GM19240 (cell line): Measurements from ENCODE around the gene STIMATE.

Experiments
- DNase-seq: peaks from one replicate; pipeline ENCODE4 v3.0.0; 2011; ENCODE audit warnings: low spot score; ENCODE audit not compliant: insufficient read length

The STIMATE gene

DNA sequence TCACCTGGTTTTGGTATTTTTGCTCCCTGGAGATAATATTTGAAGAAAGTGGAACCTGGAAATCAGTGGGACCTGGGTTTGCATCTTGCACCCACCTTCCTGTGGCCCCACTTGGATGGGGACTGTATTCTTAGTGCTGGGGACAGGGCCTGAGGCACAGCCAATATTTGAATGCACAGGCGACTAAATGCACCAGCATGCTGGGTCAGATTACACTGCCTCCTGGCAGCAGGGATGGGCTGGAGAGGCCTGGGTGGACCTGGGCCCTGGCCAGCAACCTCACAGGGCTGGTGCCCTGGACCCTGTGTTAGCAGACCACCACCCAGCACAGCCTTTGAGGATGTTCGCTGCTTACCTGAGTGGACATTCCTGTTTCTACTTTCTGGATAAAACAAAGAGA is 77.4 kb downstream of the STIMATE start:
- no peak for DNase-seq

DNA sequence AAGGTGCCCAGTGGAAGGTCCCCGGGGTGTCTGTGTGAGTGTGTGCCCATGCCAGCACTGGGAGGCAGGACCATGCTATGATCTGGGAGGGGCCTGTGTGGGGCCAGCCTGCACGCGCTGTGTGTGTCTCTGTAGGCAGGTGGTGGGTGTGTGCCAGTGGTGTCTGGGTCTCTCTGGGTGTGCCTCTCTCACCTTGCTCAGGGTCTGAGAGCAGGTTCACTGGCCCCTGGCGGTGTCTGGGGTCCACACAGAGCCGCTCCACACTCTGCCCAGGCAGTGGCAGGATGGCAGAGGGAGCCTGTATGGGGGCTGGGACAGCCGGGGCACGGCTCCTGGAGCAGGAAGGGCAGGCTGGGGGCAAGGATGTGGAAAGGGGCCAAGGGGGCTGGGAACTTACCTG is 79.5 kb downstream of the STIMATE start:
- DNase-seq, result no peak

DNA sequence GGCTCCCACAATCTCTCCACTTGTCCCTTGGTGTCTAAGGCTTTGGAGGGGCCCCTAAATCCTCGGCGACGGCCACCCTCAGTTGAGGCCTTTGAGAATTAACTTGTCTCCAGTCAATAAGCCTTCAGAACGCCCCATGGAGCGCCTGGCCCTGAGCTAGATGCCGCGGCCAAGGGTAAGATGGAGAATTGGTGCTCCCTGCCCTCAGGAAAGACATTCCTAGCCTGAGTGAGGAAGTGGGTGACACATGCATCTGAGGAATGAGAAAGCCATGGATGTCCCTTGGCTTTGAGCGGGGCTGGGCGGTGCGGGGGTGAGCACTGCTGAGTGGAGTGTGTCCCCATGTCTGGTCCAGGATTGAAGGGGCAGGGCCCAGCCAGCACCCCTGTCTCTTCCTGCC is 80.1 kb downstream of the STIMATE start:
- DNase-seq, result no peak

DNA sequence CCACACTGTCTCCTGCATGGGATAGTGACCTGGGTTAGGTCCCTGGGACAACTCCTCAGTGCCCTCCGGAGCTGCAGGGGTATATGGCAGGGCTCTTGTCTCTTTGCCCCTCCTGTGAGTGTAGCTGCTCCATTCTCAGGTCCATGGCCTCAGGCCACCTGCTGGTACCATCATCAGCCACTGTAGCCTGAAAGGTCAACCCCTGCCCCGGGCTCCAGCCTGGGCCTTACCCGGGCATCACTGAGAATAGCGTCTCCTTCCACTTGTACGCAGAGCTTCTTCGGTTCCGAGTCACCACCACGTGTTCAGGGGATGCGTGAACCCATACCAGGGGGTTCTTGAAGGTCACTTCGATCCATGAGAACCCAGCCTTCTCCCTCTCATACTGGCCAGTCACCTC is 80.7 kb downstream of the STIMATE start:
- no peak for DNase-seq

DNA sequence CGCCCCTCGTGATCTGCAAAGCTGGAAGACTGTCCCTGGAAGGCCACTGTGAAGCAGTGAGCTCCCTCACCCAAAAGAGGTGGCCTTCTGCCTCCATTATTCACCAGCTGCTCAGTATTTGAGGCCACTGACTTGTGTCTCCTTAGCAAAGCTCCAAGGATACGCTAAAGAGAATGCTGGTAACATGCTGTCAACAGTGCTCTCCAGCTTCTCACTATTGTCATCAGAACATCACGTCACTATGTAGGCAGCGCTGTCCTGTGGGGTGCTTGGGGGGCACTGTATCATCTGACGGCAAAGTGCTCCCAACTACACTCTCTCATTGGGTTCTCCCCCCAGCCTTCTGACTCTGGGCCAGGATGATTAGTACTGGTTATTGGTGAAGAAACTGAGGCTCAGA is 81.1 kb downstream of the STIMATE start:
- DNase-seq, result no peak

DNA sequence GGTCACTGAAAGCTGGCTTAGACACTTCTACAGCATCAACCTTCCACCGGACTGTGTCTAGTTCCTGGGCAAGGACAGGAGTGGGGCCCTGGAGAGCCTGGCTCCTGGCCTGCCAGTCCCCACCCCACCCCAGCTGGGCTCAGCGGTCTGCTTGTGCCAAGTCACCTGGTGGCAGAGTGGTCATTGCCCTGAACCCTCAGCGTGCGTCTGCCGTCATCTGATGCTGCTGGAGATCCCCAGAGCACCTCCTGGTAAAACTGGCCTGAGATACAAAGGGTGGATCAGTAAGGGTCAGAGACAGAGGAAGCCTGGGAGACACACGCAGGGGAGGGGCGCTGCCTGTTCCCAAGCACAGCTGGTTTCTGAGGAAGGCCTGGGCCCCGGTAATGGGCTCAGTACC is 83.5 kb downstream of the STIMATE start:
- DNase-seq, result no peak

DNA sequence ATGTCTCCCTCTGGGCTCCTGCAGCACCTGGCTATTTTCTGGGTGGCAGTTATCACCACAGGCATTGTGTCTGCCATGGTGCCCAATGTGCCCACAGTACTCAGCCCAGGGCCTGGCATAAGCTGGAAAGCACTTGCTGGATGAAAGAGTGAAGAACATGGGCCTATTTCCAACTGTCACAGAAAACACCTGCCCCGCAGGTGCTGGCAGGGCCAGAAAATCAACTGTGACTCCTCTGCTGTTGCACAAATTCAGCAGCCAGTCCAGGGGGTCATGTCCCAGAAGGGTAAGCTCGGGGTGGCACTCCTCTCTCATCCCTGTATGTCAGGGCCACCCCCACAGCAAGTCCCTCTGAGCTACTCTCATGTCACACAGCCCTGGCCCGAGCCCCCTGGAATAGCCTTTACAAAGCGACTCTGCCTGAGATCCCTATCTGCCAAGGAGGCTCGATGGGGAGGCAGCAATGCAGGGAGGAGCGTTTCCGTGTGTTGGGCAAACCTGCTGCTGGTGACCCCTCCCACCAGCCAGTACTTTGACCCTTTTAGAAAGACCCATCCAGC is 85.8 kb downstream of the STIMATE start:
- DNase-seq, result no peak

DNA sequence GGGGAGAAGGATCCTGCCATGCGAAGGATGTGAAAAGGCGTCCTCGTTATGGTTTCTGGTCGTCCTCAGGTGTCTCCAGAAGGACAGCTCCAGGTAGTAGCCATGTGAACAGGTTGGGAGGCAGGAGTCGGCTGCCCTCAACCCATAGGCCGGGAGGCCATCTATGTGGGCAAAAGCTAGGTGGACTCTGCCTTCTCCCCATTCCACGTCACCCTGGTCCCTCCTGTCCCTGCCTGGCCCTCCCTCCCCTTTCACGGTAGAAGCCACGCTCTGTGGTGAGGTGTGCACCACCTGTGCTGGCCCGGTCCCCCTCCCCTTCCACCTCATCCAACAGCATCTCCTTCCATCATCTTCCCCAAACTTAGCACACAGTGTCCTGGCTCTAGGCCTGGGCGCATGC is 86.4 kb downstream of the STIMATE start:
- no peak for DNase-seq

DNA sequence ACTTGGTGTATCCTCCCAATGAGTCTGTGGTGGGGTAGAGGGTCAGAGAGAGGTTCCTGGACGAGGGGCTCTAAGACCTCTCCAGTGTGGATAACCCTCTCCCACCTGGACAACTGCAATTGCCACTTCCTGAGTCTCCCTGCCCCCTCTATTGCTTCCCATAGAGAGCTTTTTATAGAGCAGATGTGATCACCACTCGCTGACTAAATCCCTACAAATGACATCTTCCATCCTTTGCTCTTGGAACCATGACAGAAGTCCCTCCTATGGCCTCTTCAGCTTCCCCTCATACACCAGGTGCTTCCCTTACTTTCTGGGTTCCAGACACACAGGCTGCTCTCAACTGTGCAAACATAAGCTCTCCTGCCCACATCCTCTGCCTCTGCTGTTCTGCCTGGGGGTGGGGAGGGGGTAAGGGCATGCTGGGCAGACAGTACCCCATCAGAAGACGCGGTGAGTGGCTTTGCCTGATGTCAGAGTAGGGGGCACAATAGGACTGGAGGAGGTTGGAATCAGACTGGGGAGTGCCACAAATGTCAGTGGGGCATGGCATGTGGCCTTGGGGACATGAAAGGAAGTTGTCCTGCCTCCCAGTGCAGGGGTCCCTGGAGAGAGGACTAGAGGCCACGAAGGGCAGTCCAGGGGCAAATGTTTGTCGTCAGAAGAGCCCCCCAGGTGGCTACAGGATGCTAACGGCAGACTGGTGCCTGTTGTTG is 87.5 kb downstream of the STIMATE start:
- no peak for DNase-seq

DNA sequence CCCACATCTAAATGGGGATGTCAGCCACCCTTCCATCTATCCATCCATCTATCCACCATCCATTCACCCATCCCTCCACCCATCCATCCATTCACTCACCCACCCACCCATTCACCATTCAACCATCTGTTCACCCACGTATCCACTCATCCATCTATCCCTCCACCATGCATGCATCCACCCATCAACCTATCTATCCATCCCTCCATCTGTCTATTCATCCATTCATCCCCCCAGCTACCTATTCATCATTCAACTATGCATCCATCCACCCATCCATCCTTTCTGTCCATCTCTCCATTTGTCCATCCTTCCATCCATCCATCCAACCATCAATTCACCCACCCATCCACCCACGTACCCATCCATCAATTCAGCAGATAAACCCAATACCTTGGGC is 88.2 kb downstream of the STIMATE start:
- no peak for DNase-seq

DNA sequence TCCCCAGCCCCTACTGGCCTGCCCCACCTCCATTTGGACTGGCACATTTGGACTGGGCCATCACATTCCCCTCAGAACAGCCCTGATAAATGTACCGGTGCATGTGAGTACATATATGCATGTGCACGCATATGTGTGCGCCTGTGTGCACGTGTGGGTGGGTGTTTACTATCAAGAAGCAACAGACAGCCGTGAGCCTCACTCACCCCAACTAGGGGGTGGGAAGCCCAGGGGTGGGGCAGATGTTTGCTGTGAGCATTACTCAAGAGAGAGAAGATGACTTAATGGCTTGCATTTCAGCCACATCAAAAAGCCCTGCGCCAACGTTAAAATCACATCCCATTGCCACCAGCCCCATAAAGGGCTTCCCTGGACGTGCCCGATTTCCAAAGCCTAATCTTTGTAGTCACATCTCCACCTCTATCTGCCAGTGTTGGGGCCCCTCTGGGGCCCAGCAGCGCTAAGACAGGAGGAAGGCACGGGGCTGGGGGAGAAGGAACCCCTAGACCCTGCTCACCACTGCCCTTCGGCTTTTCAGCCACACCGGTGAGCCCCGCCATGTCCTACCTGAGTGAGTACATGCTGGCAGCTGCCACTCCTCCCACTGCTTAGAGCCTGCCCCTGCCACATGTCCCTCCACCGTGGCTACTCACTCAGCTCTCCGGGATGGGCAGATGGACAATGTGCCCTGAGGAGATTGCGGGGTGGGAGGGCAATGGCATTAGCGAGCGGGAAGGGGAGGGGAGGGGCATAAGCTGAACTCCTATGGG is 91.9 kb downstream of the STIMATE start:
- DNase-seq, result no peak

DNA sequence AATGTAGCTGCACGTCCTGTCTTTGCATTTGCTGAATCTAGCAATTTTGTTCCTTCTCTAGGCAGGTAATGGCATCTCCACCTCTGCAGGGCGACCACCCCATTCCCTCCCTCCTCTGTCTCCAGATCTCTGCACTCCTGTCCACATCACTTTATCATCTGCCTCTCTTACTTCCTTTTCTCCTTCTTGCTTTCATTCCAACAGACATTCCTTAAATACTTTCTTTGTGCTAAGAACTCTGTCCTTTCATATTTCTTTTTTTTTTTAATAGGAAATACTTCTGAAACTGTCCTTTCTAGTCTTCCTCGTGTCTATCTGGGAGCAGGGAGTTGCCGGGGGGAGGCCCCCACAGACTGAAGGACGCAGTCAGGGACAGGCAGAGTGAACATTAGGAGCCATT is 95.5 kb downstream of the STIMATE start:
- no peak for DNase-seq

DNA sequence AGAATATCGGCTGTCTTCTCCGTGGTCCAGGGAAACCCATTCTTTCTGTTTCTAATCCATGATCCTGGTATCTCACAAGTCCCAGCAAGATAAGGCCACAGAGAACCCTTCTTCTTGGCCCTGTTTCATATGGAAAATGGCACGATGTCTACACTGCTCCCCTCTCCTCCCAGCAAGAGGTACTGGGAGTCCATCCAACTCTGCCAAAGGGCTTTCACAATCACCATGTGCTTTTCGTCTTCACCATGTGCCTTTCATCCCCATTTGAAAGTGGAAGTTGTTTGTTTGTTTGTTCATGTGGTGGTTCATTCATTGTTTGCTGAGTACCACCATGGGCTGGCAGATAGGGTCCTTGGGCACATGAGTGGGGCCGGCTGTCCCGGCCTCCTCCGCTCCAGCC is 97.3 kb downstream of the STIMATE start:
- no peak for DNase-seq

DNA sequence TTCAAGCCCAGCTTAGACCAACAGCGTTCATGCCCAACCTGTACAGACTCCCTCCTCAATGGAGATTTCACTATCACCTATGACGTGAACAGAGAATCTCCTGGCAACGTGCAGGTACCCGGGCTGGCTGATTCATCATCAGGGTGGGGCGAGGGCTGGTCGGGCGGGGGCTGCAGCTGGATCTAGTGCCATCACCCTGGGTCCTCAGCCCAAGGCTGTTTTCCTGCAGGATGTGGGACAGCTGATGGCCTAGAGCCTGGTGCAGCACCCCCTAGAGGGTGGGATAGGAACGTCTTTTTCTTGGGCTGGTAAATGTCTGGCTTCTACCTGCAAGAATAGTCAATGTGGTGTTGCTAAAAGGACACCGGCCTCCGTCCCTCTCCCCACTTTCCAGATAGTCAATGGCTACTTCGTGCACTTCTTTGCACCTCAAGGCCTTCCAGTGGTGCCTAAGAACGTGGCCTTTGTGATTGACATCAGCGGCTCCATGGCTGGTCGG is 98.3 kb downstream of the STIMATE start:
- peak; percentile 50 for DNase-seq

DNA sequence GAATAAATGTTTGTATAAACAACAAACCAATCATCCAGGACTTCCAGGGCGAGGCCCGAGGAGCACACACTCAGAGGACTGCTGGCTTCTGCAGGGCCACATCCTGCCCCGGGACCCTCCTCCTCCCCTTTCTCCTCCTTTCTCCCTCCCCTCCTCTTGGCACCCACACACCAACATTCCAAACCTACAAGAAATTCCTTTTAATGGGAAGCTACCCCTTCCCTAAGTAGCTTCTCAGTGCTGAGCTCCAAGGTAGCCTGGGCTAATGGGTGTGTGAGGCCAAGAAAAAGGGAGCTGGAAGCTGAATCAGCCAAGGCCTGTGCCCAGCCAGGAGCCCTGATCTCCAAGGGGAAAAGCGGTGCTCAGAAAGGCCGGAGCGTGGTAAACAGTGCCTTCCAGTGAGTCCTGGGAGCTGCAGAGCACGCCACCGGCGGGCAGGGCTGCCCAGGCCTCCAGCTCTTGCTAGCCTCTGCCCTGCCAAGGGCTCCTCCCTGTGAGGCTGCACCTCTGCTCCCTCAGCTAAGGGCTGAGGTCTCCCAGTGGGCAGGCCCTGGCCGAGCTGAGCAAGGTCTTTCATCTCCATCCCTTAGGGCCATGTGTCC is 98.9 kb downstream of the STIMATE start:
- no peak for DNase-seq

DNA sequence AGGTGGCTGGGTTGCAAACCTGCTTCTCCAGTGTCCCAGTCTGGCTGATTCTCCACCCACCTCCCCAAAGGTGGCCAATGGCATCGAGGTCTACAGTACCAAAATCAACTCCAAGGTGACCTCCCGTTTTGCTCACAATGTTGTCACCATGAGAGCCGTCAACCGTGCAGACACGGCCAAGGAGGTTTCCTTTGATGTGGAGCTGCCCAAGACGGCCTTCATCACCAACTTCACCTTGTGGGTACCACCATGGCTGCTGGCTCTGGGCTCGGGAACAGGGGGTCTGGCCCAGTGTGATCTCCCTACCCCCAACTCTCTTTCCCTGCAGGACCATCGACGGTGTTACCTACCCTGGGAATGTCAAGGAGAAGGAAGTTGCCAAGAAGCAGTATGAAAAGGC is 100.9 kb downstream of the STIMATE start:
- DNase-seq, result no peak

DNA sequence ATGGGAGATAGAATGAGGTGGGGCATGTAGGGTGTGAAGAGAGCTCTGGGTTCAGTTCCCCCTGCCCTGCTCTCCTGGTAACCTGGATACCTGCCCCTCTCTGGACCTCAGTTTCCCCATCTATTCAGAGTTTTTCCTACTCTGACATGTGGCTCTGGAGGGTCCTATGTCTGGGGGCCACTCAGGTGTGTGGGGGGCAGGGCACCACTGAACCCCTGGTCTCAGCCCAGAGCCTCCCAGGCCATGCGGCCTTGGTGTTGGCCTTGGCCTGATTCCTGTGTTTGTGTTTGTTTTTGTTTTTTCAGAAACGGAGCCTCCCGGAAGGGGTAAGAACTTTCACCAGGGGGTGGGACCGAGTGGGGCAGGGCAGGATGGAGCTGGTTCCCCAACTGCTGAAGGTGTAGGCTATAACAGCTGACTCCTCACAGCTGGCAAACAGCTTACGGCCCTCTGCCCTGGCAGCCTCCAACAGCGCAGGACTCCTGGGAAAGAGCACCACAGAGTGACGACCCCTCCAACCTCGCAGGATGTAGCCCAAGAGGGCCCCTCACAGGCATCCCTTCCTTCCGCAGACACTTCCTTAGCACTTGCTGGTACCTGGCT is 101.9 kb downstream of the STIMATE start:
- DNase-seq, result no peak

DNA sequence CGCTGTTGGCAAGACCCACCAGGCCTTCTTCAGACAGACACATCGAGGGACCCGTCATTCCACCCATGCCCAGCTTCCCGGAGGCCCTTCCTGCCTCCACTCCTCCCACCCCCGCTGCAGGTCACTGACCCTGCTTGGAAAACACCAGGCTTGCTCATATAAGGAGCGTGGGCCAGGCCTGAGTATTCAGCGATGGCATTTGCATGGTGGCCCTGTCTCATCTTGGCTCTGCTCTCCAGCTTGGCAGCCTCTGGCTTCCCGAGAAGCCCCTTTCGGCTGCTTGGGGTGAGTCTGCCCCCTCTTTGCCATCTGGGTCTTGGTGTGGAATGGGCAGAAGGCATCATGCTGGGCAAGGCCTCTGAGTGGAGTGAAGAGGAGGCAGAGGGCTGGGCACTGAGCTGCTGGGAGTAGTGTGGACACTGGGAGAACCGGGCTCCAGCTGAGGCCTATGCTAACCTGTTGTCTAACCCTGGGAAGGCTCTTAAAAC is 102.7 kb downstream of the STIMATE start, which contains the start of gene ITIH3:
ITIH3 (plus strand) TSS at position 185 of the 488 bp plus-strand sequence; CDS start at position 193, 8 bp downstream.
- DNase-seq, result no peak

DNA sequence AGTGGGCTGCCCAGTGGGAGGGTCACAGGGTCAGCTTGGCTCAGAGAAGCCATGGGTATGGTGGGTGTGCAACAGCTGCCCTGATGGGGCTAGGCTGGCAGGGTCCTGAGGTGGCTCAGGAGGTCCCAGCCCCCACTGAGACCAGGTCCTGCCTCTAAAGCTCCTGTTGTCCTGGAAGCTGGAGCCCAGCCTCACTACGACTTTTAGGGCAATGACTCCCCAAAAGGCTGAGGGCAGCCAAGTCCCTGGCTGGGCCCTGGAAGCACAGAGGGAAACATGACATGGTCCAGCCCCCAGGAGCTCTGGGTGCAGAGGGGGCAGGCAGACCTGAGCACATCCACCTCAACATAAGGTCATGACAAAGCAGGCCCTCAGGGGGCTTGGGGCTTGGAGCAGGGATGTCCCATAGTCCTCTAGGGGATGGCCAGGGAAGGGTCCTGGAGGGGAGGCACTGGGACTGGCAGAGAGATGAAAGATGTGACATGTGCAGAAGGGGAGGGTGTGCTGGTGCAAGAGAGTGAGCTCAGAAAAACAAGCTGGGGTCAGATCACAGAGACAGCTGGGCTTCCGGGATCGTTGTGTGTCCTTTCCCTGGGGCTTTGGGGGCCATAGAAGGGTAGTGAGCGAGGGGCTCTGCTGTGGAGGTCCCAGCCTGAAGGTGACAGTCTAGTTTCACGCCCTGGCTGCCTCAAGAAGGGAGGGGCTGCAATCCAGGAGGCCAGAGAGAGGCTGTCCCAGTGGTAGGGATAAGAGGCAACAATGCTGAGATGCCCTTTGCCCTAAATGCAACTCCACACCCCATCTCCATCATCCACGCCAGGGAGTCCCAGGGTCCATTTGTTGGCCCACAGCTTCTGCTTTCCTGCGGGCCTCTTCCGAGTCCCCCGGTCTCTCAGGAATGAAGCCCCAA is 103.4 kb downstream of the STIMATE start:
- DNase-seq, result no peak

DNA sequence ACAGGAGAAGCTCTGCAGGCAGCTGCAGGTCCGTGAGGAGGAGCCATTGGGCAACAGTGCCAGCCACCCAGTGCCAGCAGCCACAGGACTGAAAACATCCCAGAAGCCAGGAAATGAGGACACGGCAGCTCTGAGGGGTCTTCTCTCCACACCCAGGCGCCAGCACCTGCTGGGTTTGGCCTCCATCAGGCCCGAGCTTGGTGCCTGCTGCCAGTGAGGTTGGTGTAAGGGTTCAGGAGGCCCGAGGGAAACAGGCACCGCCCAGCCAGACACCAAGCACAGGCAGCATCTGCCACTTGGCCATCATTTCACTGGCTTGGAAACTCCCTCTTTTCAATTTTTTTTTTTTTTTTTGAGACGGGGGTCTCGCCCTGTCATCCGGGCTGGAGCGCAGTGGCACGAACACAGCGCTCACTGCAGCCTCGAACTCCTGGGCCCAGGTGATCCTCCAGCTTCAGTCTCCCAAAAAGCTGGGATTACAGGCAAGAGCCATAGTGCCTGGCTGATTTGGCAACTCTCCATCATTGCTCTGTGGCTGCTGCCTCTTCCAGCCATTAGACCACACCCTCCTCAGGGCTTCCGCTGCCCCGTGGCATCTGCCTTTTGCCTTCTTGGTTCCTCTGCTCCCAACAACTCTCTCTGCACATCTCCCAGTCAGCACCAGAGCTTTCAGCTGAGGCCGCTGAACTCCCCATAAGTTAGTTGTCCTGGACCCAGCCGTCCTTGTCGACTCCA is 104.2 kb downstream of the STIMATE start:
- no peak for DNase-seq
